Measurements from ENCODE around the gene GRB10.
A peak's percentile ranks its signal among the peaks of the same experiment; 100 is the strongest.

The GRB10 gene

GRCh38 chr7:50628434-50629084 is 154.1 kb downstream of the GRB10 start:
- no peak for DNase-seq

GRCh38 chr7:50627824-50628361 is 154.8 kb downstream of the GRB10 start:
- no peak for DNase-seq

GRCh38 chr7:50626286-50626685 is 156.4 kb downstream of the GRB10 start:
- no peak for DNase-seq

DNA sequence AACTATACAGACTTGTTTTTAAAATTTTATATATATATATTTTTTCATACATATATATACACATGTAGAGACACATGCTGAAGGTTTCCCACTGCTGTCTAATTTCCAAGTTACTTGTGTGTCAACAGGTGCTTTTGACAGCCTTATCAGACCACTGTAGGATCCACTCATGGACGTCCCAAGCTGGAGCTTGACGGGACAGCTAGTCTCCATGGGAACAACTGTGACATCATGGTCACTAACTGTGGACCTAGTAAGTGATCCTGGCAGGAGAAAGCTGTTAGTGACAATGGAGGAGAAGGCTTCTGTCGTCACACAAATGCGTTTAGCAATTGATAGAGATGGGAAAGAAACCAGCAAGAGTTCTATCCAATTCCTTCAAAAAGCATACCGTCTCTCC is 157.3 kb downstream of the GRB10 start:
- DNase-seq: no peak

- DNase-seq: no peak
Measured at GRCh38 chr7:50622821-50623220, 159.9 kb downstream of the GRB10 start.

DNA sequence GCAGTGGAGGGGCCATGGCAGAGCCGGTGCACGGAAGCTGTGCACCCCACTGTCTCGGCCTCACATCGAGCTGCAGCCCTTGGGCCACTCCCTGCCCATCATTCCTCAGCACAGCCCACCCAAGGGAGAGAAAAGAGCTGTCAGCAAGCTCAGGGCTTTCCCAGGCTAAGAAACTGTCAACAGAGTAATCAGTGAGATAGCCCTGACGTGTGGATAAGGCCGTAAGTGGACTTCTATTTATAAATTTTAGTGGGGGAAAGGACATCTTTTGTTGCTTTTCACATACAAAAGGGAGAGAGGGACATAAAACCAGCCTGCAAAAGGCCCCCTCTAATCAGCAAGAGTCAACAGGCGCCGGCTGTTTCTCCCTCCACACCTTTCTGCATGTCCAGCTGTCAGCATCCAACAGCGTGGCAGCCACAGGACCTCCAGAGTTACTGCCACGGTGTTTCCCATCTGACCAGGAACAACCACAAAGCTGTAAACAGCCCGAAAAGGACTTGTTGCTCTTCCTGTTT is 160.7 kb downstream of the GRB10 start:
- no peak for DNase-seq

DNA sequence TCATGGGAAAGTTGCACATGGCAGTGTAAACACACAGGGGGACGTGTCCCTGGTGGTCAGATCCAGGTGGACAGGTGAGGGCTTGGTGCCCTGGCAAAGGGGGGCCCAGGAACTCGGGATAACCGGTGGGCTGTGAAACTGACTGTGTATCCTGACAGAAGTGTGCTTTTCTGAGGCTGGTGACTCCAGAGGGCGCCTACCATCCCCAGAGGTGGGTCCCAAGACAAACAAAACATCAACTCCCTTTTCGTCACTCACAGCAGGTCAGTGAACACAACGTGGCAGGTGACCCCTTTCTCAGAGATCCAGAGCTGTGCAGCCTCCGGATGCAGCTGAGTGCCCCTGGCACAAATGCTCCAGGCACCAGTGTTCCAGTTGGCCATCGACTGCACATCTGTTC is 161.5 kb downstream of the GRB10 start:
- no peak for DNase-seq

DNA sequence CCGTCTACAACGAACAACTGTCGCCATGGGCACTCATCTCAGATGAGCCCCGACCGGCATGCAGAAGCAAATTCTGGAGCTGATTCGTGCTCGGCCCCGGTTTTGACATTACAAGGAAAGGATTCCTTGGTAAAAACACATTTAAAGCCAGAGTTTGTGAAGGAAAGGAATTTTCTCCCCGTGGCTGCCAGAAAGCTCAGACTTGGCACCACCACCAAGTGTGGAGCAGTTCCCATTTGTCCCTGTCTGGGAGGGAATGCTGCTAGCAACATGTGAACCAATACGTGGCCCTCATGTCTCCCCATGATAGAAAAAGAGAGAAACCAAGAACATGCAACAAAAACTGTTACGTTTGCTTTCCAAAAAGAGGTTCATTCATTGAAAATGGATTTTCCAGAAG is 162.3 kb downstream of the GRB10 start:
- DNase-seq: no peak

DNA sequence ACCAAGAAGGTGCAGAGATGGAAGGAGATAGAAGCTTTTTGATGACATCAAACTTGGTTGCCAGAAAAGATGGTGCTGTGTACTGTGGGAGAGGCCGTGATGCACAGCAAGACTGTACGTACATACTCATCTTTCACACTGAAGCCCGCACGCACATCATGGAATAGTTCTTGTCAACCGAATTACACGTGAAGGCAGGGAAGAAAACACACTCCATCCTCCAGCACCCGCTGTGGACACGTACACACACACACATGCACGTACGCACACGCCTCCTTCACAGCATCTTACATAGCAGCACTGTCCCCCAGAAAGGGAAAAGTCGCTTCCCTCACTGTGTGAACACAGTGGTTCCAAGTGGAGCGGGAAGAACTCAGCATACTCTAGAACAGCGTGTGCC is 163.0 kb downstream of the GRB10 start:
- no peak for DNase-seq

- DNase-seq: no peak
Measured at GRCh38 chr7:50618281-50618680, 164.4 kb downstream of the GRB10 start.

GRCh38 chr7:50615519-50616080 is 167.1 kb downstream of the GRB10 start:
- DNase-seq: no peak

GRCh38 chr7:50614721-50615518 is 167.8 kb downstream of the GRB10 start:
- DNase-seq: peak; percentile 12

GRCh38 chr7:50613473-50613872 is 169.2 kb downstream of the GRB10 start:
- no peak for DNase-seq

- DNase-seq: no peak
Measured at GRCh38 chr7:50612704-50613103, 170.0 kb downstream of the GRB10 start.

DNA sequence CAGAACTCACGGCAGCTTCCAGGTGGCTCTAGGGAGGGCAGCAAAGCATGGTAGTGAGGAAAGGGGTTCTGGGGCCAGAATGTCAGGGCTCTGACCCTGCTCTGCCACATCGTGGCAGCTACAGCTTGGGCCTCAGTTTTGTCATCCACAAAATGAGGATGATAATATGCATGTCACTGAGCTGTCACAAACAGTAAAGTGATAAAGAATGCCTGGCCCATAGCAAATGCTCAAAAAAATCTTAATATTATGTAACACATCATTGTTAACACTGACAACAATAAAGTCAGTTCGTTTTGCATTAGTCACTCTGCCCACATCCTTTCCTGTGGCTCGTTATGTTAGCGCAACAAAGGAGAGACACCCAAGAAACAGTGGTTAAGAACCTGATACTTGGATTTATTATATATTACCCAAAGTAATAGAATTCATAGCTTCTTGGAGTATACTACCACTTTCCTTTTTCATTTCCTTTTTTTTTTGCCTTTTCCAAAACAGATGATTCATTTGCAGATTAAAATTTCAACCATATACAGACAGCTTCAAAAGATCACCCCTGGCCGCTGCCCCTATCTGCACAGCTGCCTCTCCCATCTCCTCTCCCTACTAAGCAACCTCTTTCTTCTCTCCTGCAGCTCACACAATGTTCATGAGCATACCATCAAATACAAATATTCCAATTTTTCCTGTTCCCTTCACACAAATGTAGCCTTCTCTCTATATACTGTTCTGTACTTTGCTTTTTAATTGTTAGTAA is 172.0 kb downstream of the GRB10 start:
- DNase-seq: no peak

GRCh38 chr7:50608196-50608906 is 174.3 kb downstream of the GRB10 start:
- DNase-seq: no peak

GRCh38 chr7:50607524-50608125 is 175.1 kb downstream of the GRB10 start:
- no peak for DNase-seq

GRCh38 chr7:50605059-50605458 is 177.6 kb downstream of the GRB10 start:
- DNase-seq: no peak

- DNase-seq: no peak
Measured at GRCh38 chr7:50603287-50603686, 179.4 kb downstream of the GRB10 start.

DNA sequence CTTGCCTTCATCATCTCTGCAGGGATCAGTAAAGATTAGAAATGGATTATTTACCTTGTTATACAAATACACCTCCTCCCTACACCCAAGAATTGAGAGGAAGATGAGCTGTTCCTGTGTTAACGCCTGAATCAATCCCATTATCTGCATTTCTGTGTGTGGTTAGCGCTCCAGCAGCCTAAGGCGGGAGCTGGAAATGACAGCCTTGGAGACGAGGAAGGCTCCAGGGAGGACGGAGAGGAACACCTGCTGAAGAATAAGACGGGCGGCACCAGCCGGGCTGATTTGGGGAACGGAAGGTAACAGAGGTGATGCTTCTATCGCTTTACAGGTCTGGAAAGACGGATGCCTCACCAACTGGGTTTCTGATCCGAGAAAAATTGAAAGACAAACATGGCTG is 183.3 kb downstream of the GRB10 start:
- peak; percentile 46 for DNase-seq

- no peak for DNase-seq
Measured at GRCh38 chr7:50598460-50599343, 184.0 kb downstream of the GRB10 start.

Measured in DMS153 (cell line).